Forelimb muscle (tissue), 1 donor: ENCODE data around the gene KLK3. TPM values are rescaled to one million over a fixed set of nuclear protein-coding genes. Genes with fewer than 3 reads are reported as not detected.
"Not testable (repeated sequence)": the region's sequence is repeated elsewhere in the genome, so short reads cannot be mapped to it uniquely, and the experiment has no call there.

Experiments used
- DNase-seq: peaks from one replicate; pipeline ENCODE4 v3.0.0-alpha.2; 2013; ENCODE audit warnings: low read depth
- polyA plus RNA-seq: library from polyadenylated mRNA; unstranded; fragments of 120-200 nt; gene quantifications from one replicate; pipeline ENCODE4 v1.2.1, GENCODE V29; 2013; ENCODE audit not compliant: insufficient read length

Gene KLK3
- polyA plus RNA-seq, result not detected

- DNase-seq, result no peak
Observed at GRCh38 chr19:50854636-50855410, at the start of gene KLK3. Gene KLK3, plus strand, starts transcription at chr19:50854915. Its CDS starts 41 bp downstream, at chr19:50854956.

- DNase-seq, result no peak
Observed at GRCh38 chr19:50808856-50809255, 45.9 kb upstream of the KLK3 start.

- DNase-seq, result not testable (repeated sequence)
Observed at GRCh38 chr19:50811622-50812238, 43.0 kb upstream of the KLK3 start.

GRCh38 chr19:50812474-50812873 lies 42.2 kb upstream of the KLK3 start:
- no peak for DNase-seq

GRCh38 chr19:50814883-50815282 lies 39.8 kb upstream of the KLK3 start:
- no peak for DNase-seq

- no peak for DNase-seq
Observed at GRCh38 chr19:50815439-50815838, 39.3 kb upstream of the KLK3 start.

GRCh38 chr19:50817941-50818858 lies 36.5 kb upstream of the KLK3 start:
- DNase-seq, result no peak

GRCh38 chr19:50818859-50819472 lies 35.7 kb upstream of the KLK3 start:
- no peak for DNase-seq

- DNase-seq, result no peak
Observed at GRCh38 chr19:50819636-50820035, 35.1 kb upstream of the KLK3 start.

GRCh38 chr19:50820086-50820485 lies 34.6 kb upstream of the KLK3 start:
- no peak for DNase-seq

GRCh38 chr19:50820549-50821247 lies 34.0 kb upstream of the KLK3 start:
- DNase-seq, result no peak

- DNase-seq, result no peak
Observed at GRCh38 chr19:50821248-50821612, 33.5 kb upstream of the KLK3 start.

GRCh38 chr19:50821622-50822021 lies 33.1 kb upstream of the KLK3 start:
- no peak for DNase-seq

GRCh38 chr19:50822661-50823208 lies 32.0 kb upstream of the KLK3 start:
- DNase-seq, result no peak

GRCh38 chr19:50823389-50824042 lies 31.2 kb upstream of the KLK3 start, which contains the start of gene KLK1:
Gene KLK1, minus strand, starts transcription at chr19:50823787. Its CDS starts 39 bp downstream, at chr19:50823748.
- no peak for DNase-seq

GRCh38 chr19:50826492-50827240 lies 28.0 kb upstream of the KLK3 start:
- no peak for DNase-seq

- no peak for DNase-seq
Observed at GRCh38 chr19:50827476-50827875, 27.2 kb upstream of the KLK3 start.

- DNase-seq, result no peak
Observed at GRCh38 chr19:50829801-50830200, 24.9 kb upstream of the KLK3 start.

- DNase-seq, result no peak
Observed at GRCh38 chr19:50830266-50831025, 24.3 kb upstream of the KLK3 start.
